Measurements from ENCODE around the gene SLC27A2. TPM values are rescaled to one million over a fixed set of nuclear protein-coding genes. Genes with fewer than 3 reads are reported as not detected.

SLC27A2 gene
- total and polyA plus RNA-seq, 10 of the 15 experiments (the other 5 are each of a cell fraction or from before 2014, with no cell fraction given), result 0.22 to 1.2 (median 0.69) TPM; not detected in 1

GRCh38 chr15:50190166-50190570 lies 8.2 kb downstream of the SLC27A2 start:
- POLR2A ChIA-PET, result interaction anchor here (0.7 kb wide), 1 partner anchor 127 kb away, joined by 3 read pairs; no protein-coding TSS in a partner anchor
- intact Hi-C loops (cut with micrococcal nuclease; ENCODE audit: unreplicated experiment) (no loop called here), in situ Hi-C loops (cut with MboI) (no loop called here)
- Histone ChIP-seq H3K9ac (ENCODE audit: control insufficient read depth, insufficient read depth, low read length) (no peak overlapping the region), H3K27ac (ENCODE audit: control insufficient read depth, insufficient read depth) (no peak overlapping the region), H3K36me3 (ENCODE audit: control insufficient read depth in 2 of 2, insufficient read depth in 2 of 2, low read length in 1 of 2) (no peaks in the 10 kb centered on the region), H3K4me1 (ENCODE audit: control insufficient read depth, insufficient read depth, low read length) (no peaks in the 10 kb centered on the region; the same call in 1 of the 2 replicates), H3K4me2 (ENCODE audit: control insufficient read depth, insufficient read depth) (0 out of 2 replicates have a peak overlapping the region, but pooled peaks have one; percentile 27), H3K9me3 (replicated peaks; ENCODE audit: control insufficient read depth, insufficient read depth, low read length) (no peaks in the 10 kb centered on the region), H3K4me3 (no peak overlapping the region), H2AFZ (ENCODE audit: control insufficient read depth, low read depth, low read length) (no peak overlapping the region), H4K20me1 (ENCODE audit: control insufficient read depth, insufficient read depth) (no peaks in the 10 kb centered on the region), H3K79me2 (ENCODE audit: control insufficient read depth, insufficient read depth, low read length) (no peaks in the 10 kb centered on the region), H3K27me3 (replicated peaks in 1 of 2; ENCODE audit: control insufficient read depth in 2 of 2, insufficient read depth in 2 of 2, low read length in 1 of 2) (no peaks in the 10 kb centered on the region)
- FAIRE-seq, result no peak
- CTCF ChIA-PET, result no interaction called here
- ATAC-seq, result peak; percentile 35
- SMC1A ChIA-PET (ENCODE audit: uncharacterized antibody, unreplicated experiment), result interaction anchor here (0.6 to 1.3 kb wide), 4 partner anchors 13 to 159 kb away, joined by 3 to 5 read pairs (median 3); no protein-coding TSS in a partner anchor
- no TSS peak for BruUV-seq (replicated peaks)
- RAD21 ChIA-PET (ENCODE audit: unreplicated experiment), result interaction anchor here (1.9 kb wide), 1 partner anchor 126 kb away, joined by 6 read pairs; no protein-coding TSS in a partner anchor
- DNase-seq (ENCODE audit: low read depth, low spot score), result no peak
- TF ChIP-seq CBX5 (IDR thresholded peaks at IDR 0.05; ENCODE audit: low read depth) (no peak), ZNF217 (IDR thresholded peaks at IDR 0.05) (no peak), MEF2A (IDR thresholded peaks at IDR 0.05; ENCODE audit: insufficient read depth, low read depth, low read length) (peak; percentile 66), NFYB (IDR thresholded peaks at IDR 0.05; ENCODE audit: insufficient read depth, low read depth, low read length) (no peak), HCFC1 (IDR thresholded peaks at IDR 0.05; ENCODE audit: low read length) (no peak), E4F1 (IDR thresholded peaks at IDR 0.05; ENCODE audit: borderline replicate concordance, partially characterized antibody) (no peak), ZNF592 (IDR thresholded peaks at IDR 0.05) (no peak), FOS (IDR thresholded peaks at IDR 0.05; ENCODE audit: borderline replicate concordance, extremely low read depth, insufficient read length) (no peak), RUNX3 (IDR thresholded peaks at IDR 0.05; ENCODE audit: low read length) (no peak), POLR2A (IDR thresholded peaks at IDR 0.05; ENCODE audit: low read depth, low read length) (no peak), SMARCA5 (IDR thresholded peaks at IDR 0.05) (no peak), ZBED1 (IDR thresholded peaks at IDR 0.05; ENCODE audit: borderline replicate concordance) (no peak), ZBTB4 (CRISPR knock-in tag; IDR thresholded peaks at IDR 0.05) (no peak), CBFB (IDR thresholded peaks at IDR 0.05; ENCODE audit: low read depth) (no peak), MYC (IDR thresholded peaks at IDR 0.05; ENCODE audit: insufficient read depth, insufficient read length, insufficient replicate concordance, low read length, severe bottlenecking) (no peak), MEF2B (IDR thresholded peaks at IDR 0.05; ENCODE audit: partially characterized antibody, poor library complexity, severe bottlenecking) (peak; percentile 39)

Measured in GM12878 (cell line).